SJCRH30 (cell line): ENCODE measurements around the gene CDH4. TPM values are rescaled to one million over a fixed set of nuclear protein-coding genes. Genes with fewer than 3 reads are reported as not detected.

Experiments
- DNase-seq, 2 experiments: peaks; one replicate each; pipeline ENCODE4 v3.0.0-alpha.2; 2015 to 2020
- H3K27ac ChIP-seq: fragments of 250-450 bp; sonication (Bioruptor Pico); 2 replicates; pipeline ENCODE4 v1.5.1; 2020; ENCODE audit warnings: mild to moderate bottlenecking, moderate library complexity
- H3K27me3 ChIP-seq: fragments of 250-450 bp; sonication (Bioruptor Pico); 2 replicates; pipeline ENCODE4 v1.5.1; 2020; ENCODE audit warnings: mild to moderate bottlenecking, moderate library complexity
- H3K36me3 ChIP-seq: fragments of 250-450 bp; sonication (Bioruptor Pico); 2 replicates; pipeline ENCODE4 v1.5.1; 2020; ENCODE audit warnings: mild to moderate bottlenecking, moderate library complexity
- H3K4me1 ChIP-seq: fragments of 250-450 bp; sonication (Bioruptor Pico); 2 replicates; pipeline ENCODE4 v1.5.1; 2020; ENCODE audit warnings: mild to moderate bottlenecking, moderate library complexity
- H3K4me3 ChIP-seq: fragments of 250-450 bp; sonication (Bioruptor Pico); 2 replicates; pipeline ENCODE4 v1.5.1; 2020; ENCODE audit warnings: mild to moderate bottlenecking, moderate library complexity
- H3K9me3 ChIP-seq: fragments of 250-450 bp; sonication (Bioruptor Pico); replicated peaks from 2 replicates; pipeline ENCODE4 v1.5.1; 2020; ENCODE audit warnings: mild to moderate bottlenecking, moderate library complexity
- total RNA-seq: library from RNA; depleted of rRNA; stranded (reverse); fragments of >200 nt; shearing (Covaris generic); gene quantifications from 2 replicates; pipeline ENCODE4 v1.2.3, GENCODE V29; 2014

CDH4 gene
- total RNA-seq, 1 experiment from 2014 or later, result 0.06 TPM

GRCh38 chr20:61869750-61870507, 617.9 kb downstream of the CDH4 start:
- H3K27ac ChIP-seq, result no peak overlapping the region
- H3K9me3 ChIP-seq, result peaks cover 4% of the 10 kb centered on the region; the same call in 1 of the 2 replicates
- DNase-seq, result no peak
- H3K4me1 ChIP-seq, result no peaks in the 10 kb centered on the region
- H3K36me3 ChIP-seq, result no peaks in the 10 kb centered on the region
- H3K27me3 ChIP-seq, result peaks cover 51% of the 10 kb centered on the region
- no peak overlapping the region for H3K4me3 ChIP-seq

- peaks cover 56% of the 10 kb centered on the region for H3K27me3 ChIP-seq
- H3K36me3 ChIP-seq, result no peaks in the 10 kb centered on the region
- H3K9me3 ChIP-seq, result peaks cover 4% of the 10 kb centered on the region; the same call in 1 of the 2 replicates
- H3K27ac ChIP-seq, result no peak overlapping the region
- H3K4me3 ChIP-seq, result no peak overlapping the region
- no peaks in the 10 kb centered on the region for H3K4me1 ChIP-seq
- DNase-seq, result no peak
Measured at GRCh38 chr20:61871160-61871559, 619.1 kb downstream of the CDH4 start.

DNA sequence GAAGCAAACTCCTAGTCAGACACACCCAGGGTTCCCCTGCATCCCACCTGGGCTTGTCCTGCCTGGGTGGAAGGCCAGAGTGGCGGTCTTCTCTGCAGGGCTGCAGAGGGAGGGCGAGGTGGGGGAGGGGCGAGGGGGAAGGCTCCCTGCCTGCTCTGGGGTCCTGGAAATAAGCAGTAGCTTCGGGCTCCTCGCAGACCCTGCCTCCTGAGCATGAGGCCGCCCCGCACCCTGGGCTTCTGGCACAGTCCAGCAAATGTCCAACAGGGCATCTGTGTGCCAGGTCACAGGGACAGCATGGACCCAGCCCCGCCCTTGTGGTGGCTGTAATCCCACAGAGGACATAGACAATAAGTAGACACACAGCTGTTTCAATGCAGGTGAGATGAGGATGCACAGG, 619.9 kb downstream of the CDH4 start:
- Histone ChIP-seq H3K27ac (no peak overlapping the region), H3K4me3 (no peak overlapping the region), H3K27me3 (peaks cover 60% of the 10 kb centered on the region), H3K36me3 (no peaks in the 10 kb centered on the region), H3K4me1 (no peaks in the 10 kb centered on the region), H3K9me3 (peaks cover 4% of the 10 kb centered on the region; the same call in 1 of the 2 replicates)
- no peak for DNase-seq

DNA sequence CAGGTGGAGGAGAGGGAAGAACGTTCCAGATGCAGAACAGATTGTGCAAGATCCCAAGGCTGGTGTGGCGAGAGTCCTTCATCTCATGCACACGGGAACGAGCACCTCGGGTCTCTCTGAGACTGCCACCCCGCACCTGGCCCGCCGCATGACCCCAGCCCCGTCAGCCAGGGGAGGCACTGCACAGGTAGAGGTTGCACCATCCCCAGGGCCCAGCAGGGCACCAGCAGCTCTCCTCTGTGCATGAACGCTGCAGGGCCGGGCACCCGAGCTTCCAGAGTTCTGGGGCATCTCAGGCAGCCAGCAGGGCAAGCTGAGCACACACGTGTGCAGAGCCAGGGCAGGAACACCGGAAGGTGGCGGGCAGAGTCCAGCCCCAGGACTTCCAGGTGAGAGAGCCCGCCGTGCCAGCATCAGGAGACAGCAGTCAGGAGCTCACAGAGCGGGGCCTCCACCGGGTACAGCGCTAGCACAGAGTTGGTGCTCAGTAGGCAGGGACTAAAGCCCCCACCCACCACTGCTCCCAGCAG, 620.4 kb downstream of the CDH4 start:
- H3K4me3 ChIP-seq, result no peak overlapping the region
- H3K9me3 ChIP-seq, result peaks cover 4% of the 10 kb centered on the region; the same call in 1 of the 2 replicates
- DNase-seq, result no peak
- H3K36me3 ChIP-seq, result no peaks in the 10 kb centered on the region
- H3K27me3 ChIP-seq, result peaks cover 60% of the 10 kb centered on the region
- H3K27ac ChIP-seq, result no peak overlapping the region
- no peaks in the 10 kb centered on the region for H3K4me1 ChIP-seq

DNA sequence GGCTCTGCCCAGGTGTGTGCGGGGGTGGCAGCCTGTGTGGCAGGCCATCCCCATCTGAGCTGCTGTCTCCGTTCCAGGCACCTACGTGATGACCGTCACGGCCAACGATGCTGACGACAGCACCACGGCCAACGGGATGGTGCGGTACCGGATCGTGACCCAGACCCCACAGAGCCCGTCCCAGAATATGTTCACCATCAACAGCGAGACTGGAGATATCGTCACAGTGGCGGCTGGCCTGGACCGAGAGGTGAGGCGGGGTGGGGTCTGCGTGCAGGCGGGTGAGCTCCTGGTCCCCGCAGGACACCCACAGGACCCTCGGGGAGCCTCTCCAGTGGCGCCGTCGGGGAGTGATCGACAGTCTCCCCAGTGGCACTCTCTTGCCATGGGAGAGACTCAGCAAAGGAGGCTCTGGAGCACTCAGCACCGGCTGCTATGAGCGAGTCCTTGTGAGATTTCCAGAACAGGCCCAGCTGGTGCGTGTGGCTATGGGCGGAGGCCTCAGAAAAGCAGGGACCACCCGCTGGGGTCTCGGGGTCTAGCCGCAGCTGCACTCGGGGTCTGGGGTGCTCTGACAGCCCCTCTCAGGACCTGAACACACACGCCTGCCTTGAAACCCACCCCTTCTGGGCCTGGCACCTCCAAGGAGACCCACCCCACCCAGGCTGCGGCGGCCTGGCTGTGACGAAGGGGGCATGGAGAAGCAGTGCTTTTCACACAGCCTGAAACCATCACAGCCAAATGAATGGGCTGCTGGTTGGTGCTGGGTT, 621.8 kb downstream of the CDH4 start:
- Histone ChIP-seq H3K36me3 (no peaks in the 10 kb centered on the region), H3K27me3 (peaks cover 70% of the 10 kb centered on the region), H3K4me3 (no peak overlapping the region), H3K9me3 (peaks cover 4% of the 10 kb centered on the region; the same call in 1 of the 2 replicates), H3K27ac (no peak overlapping the region), H3K4me1 (no peaks in the 10 kb centered on the region)
- no peak for DNase-seq

DNA sequence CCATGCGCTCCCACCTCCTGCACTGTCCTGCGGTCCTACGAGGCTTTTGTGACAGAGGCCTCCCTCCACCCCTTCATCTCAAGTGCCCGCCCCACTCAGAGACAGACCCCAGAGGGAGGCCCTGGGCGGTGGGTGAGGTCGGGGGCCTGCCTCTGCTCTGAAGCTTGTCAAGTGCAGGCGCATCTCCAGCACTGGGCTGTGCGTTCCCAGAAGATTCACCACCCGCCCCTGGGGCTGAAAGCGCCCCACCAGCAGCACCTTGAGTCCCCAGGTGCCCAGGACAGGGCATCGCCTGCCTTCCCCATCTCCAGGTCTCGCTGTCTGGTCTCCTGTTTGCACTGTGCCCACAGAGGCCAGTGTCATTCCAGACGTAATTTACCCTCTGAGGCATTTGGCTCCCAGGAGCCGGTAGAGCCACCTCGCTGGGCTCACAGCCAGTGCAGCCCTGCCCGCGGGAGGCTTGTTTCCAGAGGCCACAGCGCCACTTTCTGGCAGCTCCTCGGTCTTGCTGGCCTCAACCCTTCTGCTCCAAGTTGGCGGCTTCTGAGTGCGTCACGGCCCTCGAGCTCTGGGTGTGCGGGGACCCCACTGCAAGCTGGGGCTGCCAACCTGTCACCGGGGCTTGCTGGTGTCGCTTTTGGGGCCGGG, 622.5 kb downstream of the CDH4 start:
- no peaks in the 10 kb centered on the region for H3K4me1 ChIP-seq
- H3K36me3 ChIP-seq, result no peaks in the 10 kb centered on the region
- DNase-seq, result peak; percentile 51 to 58
- H3K27me3 ChIP-seq, result peaks cover 70% of the 10 kb centered on the region
- no peak overlapping the region for H3K4me3 ChIP-seq
- H3K9me3 ChIP-seq, result peaks cover 4% of the 10 kb centered on the region; the same call in 1 of the 2 replicates
- H3K27ac ChIP-seq, result no peak overlapping the region

DNA sequence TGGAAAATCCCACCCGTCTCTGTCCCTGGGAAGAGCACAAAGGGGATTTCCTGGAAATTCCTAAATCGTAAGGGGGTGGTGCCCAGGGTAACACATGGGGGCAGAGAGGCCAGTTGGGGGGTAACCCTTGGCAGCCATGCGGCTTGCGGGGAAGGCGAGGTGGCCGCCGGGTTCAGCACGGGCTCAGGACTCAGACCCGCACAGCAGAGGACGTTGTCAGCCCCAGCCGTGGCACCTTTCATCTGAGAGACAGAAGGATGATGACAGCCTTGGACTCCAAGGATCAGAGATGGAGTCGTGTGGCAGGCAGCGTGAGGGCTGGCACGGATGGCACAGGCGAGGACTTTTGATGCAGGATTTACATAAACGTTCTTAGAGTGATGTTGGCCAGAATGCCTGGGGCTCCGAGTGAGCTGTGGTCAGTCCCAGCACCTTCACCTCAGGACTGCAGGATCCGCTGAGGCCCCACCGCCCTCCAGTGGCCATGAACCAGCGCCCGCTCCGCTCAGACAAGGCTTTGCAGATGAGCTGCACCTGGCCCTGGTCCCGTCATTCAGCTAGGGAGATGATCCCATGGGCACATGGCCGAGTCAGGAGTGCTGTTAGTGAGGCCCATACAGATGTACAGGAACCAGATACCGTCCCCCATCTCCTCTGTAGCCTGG, 623.3 kb downstream of the CDH4 start:
- H3K4me1 ChIP-seq, result no peaks in the 10 kb centered on the region
- H3K4me3 ChIP-seq, result no peak overlapping the region
- no peaks in the 10 kb centered on the region for H3K36me3 ChIP-seq
- peaks cover 71% of the 10 kb centered on the region for H3K27me3 ChIP-seq
- H3K27ac ChIP-seq, result no peak overlapping the region
- no peak for DNase-seq
- peaks cover 4% of the 10 kb centered on the region; the same call in 1 of the 2 replicates for H3K9me3 ChIP-seq

DNA sequence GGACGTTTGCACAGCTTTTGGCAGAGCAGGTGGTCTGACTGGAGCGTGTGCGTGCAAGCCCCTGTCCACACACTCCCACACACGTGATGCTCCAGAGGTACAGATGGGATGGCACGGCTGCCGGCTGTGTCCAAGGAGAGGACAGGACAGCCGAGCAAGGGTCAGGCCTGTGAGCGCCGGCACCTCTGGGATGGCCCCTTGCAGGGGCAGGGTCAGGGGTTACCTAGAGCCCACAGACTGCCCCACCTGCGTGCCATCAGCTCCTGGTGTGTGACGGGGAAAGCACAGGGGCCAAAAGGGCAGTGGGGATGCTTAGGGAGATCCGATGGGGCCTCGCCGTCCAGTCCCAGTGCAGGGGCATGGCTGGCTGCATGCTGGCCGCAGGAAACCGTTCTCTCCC, 623.9 kb downstream of the CDH4 start:
- Histone ChIP-seq H3K9me3 (peaks cover 4% of the 10 kb centered on the region; the same call in 1 of the 2 replicates), H3K4me3 (no peak overlapping the region), H3K27ac (no peak overlapping the region), H3K36me3 (no peaks in the 10 kb centered on the region), H3K4me1 (no peaks in the 10 kb centered on the region), H3K27me3 (peaks cover 74% of the 10 kb centered on the region)
- no peak for DNase-seq

DNA sequence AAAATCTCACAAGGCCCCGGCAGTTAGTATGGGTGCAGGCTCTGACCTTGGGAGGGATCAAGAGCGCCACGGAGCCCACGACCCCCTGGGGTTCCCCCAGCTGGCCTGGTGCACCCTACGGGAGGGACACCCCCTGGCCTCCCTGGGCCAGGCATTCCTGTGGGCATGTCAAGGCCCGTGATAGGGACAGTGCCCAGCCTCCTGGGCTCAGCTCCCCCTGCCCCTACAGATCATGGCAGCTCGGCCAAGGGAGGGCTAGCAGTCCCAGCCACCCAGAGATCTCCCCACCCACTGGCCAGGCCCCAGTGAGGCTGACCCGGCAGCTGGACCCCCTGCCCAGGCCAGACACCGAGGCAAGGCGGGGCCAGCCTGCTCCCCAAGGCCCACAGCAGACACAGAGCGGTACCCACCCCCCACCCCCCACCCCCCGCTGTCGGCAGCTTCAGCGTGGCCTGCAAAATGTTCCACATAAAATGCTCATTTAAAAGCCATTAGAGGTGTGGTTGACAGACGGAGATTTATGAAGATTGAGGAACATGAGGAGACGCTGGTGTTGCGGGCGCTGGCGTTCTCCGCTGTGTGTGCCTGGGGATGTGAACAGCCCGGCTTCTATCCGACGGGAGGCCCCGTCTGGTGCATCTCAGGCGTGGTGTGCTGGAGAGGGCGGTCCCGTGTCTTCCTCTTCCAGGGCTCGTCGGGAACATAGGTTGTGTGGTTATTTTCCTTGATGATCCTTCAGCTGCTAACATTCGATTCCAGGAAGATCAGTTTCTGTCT, 625.1 kb downstream of the CDH4 start:
- Histone ChIP-seq H3K27ac (no peak overlapping the region), H3K27me3 (peaks cover 84% of the 10 kb centered on the region), H3K4me1 (no peaks in the 10 kb centered on the region), H3K9me3 (no peaks in the 10 kb centered on the region), H3K4me3 (no peak overlapping the region), H3K36me3 (no peaks in the 10 kb centered on the region)
- DNase-seq, result no peak

- H3K4me1 ChIP-seq, result no peaks in the 10 kb centered on the region
- peaks cover 81% of the 10 kb centered on the region for H3K27me3 ChIP-seq
- no peak overlapping the region for H3K4me3 ChIP-seq
- no peak overlapping the region for H3K27ac ChIP-seq
- H3K36me3 ChIP-seq, result no peaks in the 10 kb centered on the region
- DNase-seq, result no peak
- H3K9me3 ChIP-seq, result no peaks in the 10 kb centered on the region
Measured at GRCh38 chr20:61877776-61878477, 625.9 kb downstream of the CDH4 start.

GRCh38 chr20:61878478-61879302, 626.6 kb downstream of the CDH4 start:
- no peak overlapping the region for H3K27ac ChIP-seq
- no peak overlapping the region for H3K4me3 ChIP-seq
- no peaks in the 10 kb centered on the region for H3K4me1 ChIP-seq
- no peaks in the 10 kb centered on the region for H3K9me3 ChIP-seq
- DNase-seq, result no peak
- peaks cover 80% of the 10 kb centered on the region for H3K27me3 ChIP-seq
- H3K36me3 ChIP-seq, result no peaks in the 10 kb centered on the region

DNA sequence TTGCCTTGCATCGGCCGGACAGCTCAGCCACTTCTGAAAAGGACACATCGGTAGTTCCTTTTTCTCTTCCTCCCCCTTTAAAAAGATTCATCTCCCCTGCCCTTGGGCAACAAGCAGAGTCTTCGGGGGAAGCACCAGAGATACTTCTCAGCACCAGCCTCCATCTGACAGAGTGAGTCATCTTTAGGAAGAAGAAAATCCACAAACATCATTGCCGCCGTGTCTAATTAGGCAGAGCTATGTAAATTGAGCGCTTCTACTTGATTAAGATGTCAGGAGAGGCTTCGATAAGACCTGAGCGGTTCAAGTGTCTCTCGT, 627.2 kb downstream of the CDH4 start:
- no peaks in the 10 kb centered on the region for H3K4me1 ChIP-seq
- H3K4me3 ChIP-seq, result no peak overlapping the region
- H3K9me3 ChIP-seq, result no peaks in the 10 kb centered on the region
- peaks cover 81% of the 10 kb centered on the region for H3K27me3 ChIP-seq
- no peak for DNase-seq
- no peak overlapping the region for H3K27ac ChIP-seq
- no peaks in the 10 kb centered on the region for H3K36me3 ChIP-seq

DNA sequence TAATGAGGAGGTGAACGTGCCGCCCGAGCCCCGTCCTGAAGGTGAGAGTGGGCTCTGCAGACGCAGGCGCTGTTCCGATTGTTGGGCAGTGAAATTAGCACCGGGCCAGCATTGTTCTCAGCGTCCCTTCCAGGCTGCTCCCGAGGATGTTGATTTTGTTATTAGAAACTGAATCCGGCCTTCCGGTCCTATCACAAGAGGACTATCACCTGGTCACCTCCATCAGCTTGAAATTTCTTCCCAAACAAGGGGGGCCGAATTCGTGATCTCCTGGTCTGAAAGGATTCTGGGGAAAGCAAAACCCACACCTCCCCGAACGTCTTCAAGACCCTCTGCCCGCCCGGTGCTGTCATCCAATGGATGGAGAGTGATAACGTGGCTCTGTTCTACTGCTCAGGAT, 627.6 kb downstream of the CDH4 start:
- no peak for DNase-seq
- H3K36me3 ChIP-seq, result no peaks in the 10 kb centered on the region
- no peak overlapping the region for H3K27ac ChIP-seq

More for the DNA sequence above, 627.6 kb downstream of the CDH4 start:
- Histone ChIP-seq H3K9me3 (no peaks in the 10 kb centered on the region), H3K4me3 (no peak overlapping the region), H3K4me1 (no peaks in the 10 kb centered on the region), H3K27me3 (peaks cover 81% of the 10 kb centered on the region)
